KMS-11 (cell line): Measurements from ENCODE around the gene SCLY.

ENCODE experiments used
- H2AFZ ChIP-seq: fragments of 200-600 bp; sonication (generic); 2 replicates; pipeline ENCODE4 v1.6.1; 2016; ENCODE audit warnings: antibody characterized with exemption, mixed run types, low read depth
- H3K27ac ChIP-seq: fragments of 200-600 bp; sonication (generic); 2 replicates; pipeline ENCODE4 v1.6.1; 2016; ENCODE audit warnings: mild to moderate bottlenecking, mixed run types
- H3K27me3 ChIP-seq: fragments of 200-600 bp; sonication (generic); 2 replicates; pipeline ENCODE4 v1.6.1; 2017; ENCODE audit warnings: mild to moderate bottlenecking, low read depth, mixed run types, moderate library complexity; ENCODE audit not compliant: insufficient read depth
- H3K36me3 ChIP-seq: fragments of 200-600 bp; sonication (generic); 2 replicates; pipeline ENCODE4 v1.6.1; 2017; ENCODE audit warnings: mild to moderate bottlenecking, mixed run types; ENCODE audit not compliant: insufficient read depth
- H3K4me1 ChIP-seq: fragments of 200-600 bp; sonication (generic); 2 replicates; pipeline ENCODE4 v1.6.1; 2016; ENCODE audit warnings: mild to moderate bottlenecking, low read depth, mixed run types; ENCODE audit not compliant: poor library complexity, severe bottlenecking
- H3K4me2 ChIP-seq: fragments of 200-600 bp; sonication (generic); 2 replicates; pipeline ENCODE4 v1.7.0; 2016; ENCODE audit warnings: mild to moderate bottlenecking, mixed run types
- H3K4me3 ChIP-seq: fragments of 200-600 bp; sonication (generic); IDR thresholded peaks from 2 replicates; pipeline ENCODE4 v1.6.1; 2017; ENCODE audit warnings: low read depth, low read length, mixed read lengths; ENCODE audit not compliant: insufficient read depth
- H3K79me2 ChIP-seq: fragments of 200-600 bp; sonication (generic); 2 replicates; pipeline ENCODE4 v1.6.1; 2016; ENCODE audit warnings: low read depth, mixed run types; ENCODE audit not compliant: insufficient read depth
- H3K9ac ChIP-seq: fragments of 200-600 bp; sonication (generic); 2 replicates; pipeline ENCODE4 v1.6.1; 2016; ENCODE audit warnings: mild to moderate bottlenecking, mixed run types
- H4K20me1 ChIP-seq: fragments of 200-600 bp; sonication (generic); 2 replicates; pipeline ENCODE4 v1.6.1; 2016; ENCODE audit warnings: mild to moderate bottlenecking, mixed run types; ENCODE audit not compliant: insufficient read depth
- TF ChIP-seq, protein P1 (sequence below): fragments of 200-600 bp; sonication (generic); conservative IDR thresholded peaks from 2 replicates; pipeline ENCODE4 v1.6.1; 2017; ENCODE audit warnings: low read depth, mild to moderate bottlenecking, antibody characterized with exemption, low read length, moderate library complexity, mixed read lengths

Gene SCLY

DNA sequence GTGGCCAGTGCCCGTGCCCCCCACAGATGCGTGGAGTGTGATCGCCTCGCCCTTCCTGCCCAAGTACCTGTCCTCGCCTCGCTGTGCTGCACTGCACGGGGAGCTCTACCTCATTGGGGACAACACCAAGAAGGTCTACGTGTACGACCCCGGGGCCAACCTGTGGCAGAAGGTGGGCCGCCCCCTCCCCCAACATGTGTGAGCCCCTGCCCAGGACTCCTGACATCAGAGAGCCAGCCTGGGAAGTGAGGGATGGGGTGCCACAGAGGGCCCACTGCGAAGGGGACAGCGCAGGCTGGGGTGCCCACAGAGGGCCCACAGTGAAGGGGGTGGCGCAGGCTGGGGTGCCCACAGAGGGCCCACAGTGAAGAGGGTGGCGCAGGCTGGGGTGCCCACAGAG lies 88.2 kb downstream of the SCLY start:
- Histone ChIP-seq H3K9ac (no peak overlapping the region), H2AFZ (no peak overlapping the region), H3K4me3 (no peak overlapping the region), H4K20me1 (no peaks in the 10 kb centered on the region), H3K36me3 (no peaks in the 10 kb centered on the region), H3K79me2 (no peaks in the 10 kb centered on the region), H3K27me3 (no peaks in the 10 kb centered on the region), H3K4me2 (no peak overlapping the region), H3K27ac (no peak overlapping the region), H3K4me1 (no peaks in the 10 kb centered on the region)
- TF ChIP-seq, protein P1, sequence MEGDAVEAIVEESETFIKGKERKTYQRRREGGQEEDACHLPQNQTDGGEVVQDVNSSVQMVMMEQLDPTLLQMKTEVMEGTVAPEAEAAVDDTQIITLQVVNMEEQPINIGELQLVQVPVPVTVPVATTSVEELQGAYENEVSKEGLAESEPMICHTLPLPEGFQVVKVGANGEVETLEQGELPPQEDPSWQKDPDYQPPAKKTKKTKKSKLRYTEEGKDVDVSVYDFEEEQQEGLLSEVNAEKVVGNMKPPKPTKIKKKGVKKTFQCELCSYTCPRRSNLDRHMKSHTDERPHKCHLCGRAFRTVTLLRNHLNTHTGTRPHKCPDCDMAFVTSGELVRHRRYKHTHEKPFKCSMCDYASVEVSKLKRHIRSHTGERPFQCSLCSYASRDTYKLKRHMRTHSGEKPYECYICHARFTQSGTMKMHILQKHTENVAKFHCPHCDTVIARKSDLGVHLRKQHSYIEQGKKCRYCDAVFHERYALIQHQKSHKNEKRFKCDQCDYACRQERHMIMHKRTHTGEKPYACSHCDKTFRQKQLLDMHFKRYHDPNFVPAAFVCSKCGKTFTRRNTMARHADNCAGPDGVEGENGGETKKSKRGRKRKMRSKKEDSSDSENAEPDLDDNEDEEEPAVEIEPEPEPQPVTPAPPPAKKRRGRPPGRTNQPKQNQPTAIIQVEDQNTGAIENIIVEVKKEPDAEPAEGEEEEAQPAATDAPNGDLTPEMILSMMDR, result no peak
